SK-N-SH (cell line): ENCODE measurements around the gene MRPS21. TPM values are rescaled to one million over a fixed set of nuclear protein-coding genes. Genes with fewer than 3 reads are reported as not detected.

Source experiments
- CTCF ChIA-PET: fragments of 300-600, 350-600 bp; formaldehyde crosslinking; extraction: SDS; loops from one replicate; lab custom pipeline; 2021; lab: Yijun Ruan, JAX
- POLR2A ChIA-PET: fragments of 350-600 bp; sonication (Branson Sonifier 250); formaldehyde crosslinking; extraction: SDS; loops from one replicate; lab custom pipeline; 2020; ENCODE audit warnings: antibody characterized with exemption, inconsistent platforms; lab: Yijun Ruan, JAX
- DNase-seq: peaks from one replicate; pipeline ENCODE4 v3.0.0; 2012
- H2AFZ ChIP-seq: fragments of 200-600 bp; sonication (generic); 2 replicates; pipeline ENCODE4 v1.8.1; 2016; ENCODE audit warnings: antibody characterized with exemption, mild to moderate bottlenecking, low read depth
- H3F3A ChIP-seq: fragments of 200-600 bp; sonication (generic); replicated peaks from 2 replicates; pipeline ENCODE3; 2016; ENCODE audit warnings: antibody characterized with exemption, mild to moderate bottlenecking; ENCODE audit not compliant: insufficient read depth
- H3K27ac ChIP-seq, 2 experiments: fragments of 200-500 bp in 1 of 2; fragments of 200-600 bp in 1 of 2; sonication (Bioruptor generic) in 1 of 2; sonication (generic), shearing (Covaris generic) in 1 of 2; 2 replicates each; pipeline versions ENCODE4 v1.5.1 to v1.6.1; 2014 to 2016; ENCODE audit warnings: low read depth in 2 of 2, inconsistent platforms in 1 of 2, low read length in 1 of 2, mild to moderate bottlenecking in 1 of 2, mixed read lengths in 1 of 2
- H3K27me3 ChIP-seq: fragments of 200-600 bp; sonication (generic), shearing (Covaris generic); 2 replicates; pipeline ENCODE4 v1.6.1; 2016; ENCODE audit warnings: mixed run types; ENCODE audit not compliant: insufficient read depth
- H3K36me3 ChIP-seq, 2 experiments: fragments of 200-500 bp in 1 of 2; fragments of 200-600 bp in 1 of 2; sonication (Bioruptor generic) in 1 of 2; sonication (generic) in 1 of 2; replicated peaks in 1 of 2; 2 replicates each; pipeline versions ENCODE3 to v1.5.1; 2014 to 2016; ENCODE audit warnings: low read length in 1 of 2, mild to moderate bottlenecking in 1 of 2; ENCODE audit not compliant: insufficient read depth in 2 of 2, control insufficient read depth in 1 of 2
- H3K4me1 ChIP-seq, 2 experiments: fragments of 200-500 bp in 1 of 2; fragments of 200-600 bp in 1 of 2; sonication (Bioruptor generic) in 1 of 2; sonication (generic), shearing (Covaris generic) in 1 of 2; 2 replicates each; pipeline versions ENCODE4 v1.5.1 to v1.6.1; 2014 to 2016; ENCODE audit warnings: low read depth in 1 of 2, low read length in 1 of 2, mixed run types in 1 of 2; ENCODE audit not compliant: insufficient read depth in 2 of 2, control insufficient read depth in 1 of 2
- H3K4me2 ChIP-seq: fragments of 200-600 bp; sonication (generic), shearing (Covaris generic); 2 replicates; pipeline ENCODE4 v1.6.1; 2017; ENCODE audit warnings: mixed run types
- H3K4me3 ChIP-seq, 2 experiments: fragments of 200-500 bp in 1 of 2; fragments of 200-600 bp in 1 of 2; sonication (Bioruptor generic) in 1 of 2; sonication (generic), shearing (Covaris generic) in 1 of 2; 2 replicates each; pipeline versions ENCODE4 v1.5.1 to v1.8.1; 2014 to 2016; ENCODE audit warnings: low read depth in 2 of 2, inconsistent platforms in 1 of 2, low read length in 1 of 2, mild to moderate bottlenecking in 1 of 2, mixed read lengths in 1 of 2, moderate library complexity in 1 of 2
- H3K79me2 ChIP-seq: fragments of 200-600 bp; sonication (generic); 2 replicates; pipeline ENCODE4 v1.8.1; 2017; ENCODE audit warnings: mild to moderate bottlenecking; ENCODE audit not compliant: insufficient read depth
- H3K9ac ChIP-seq: fragments of 200-600 bp; sonication (generic); 2 replicates; pipeline ENCODE4 v1.6.1; 2017; ENCODE audit warnings: mixed run types
- H3K9me2 ChIP-seq: fragments of 200-600 bp; sonication (generic); 2 replicates; pipeline ENCODE4 v1.6.1; 2017; ENCODE audit warnings: mixed run types
- H3K9me3 ChIP-seq: fragments of 200-600 bp; sonication (generic); 2 replicates; pipeline ENCODE4 v1.6.1; 2017; ENCODE audit warnings: mixed run types, mild to moderate bottlenecking, moderate library complexity
- H4K20me1 ChIP-seq: fragments of 200-600 bp; sonication (generic); 2 replicates; pipeline ENCODE4 v1.6.1; 2017; ENCODE audit warnings: mild to moderate bottlenecking, mixed run types; ENCODE audit not compliant: insufficient read depth
- CHD2 ChIP-seq: fragments of 150-350 bp; IDR thresholded peaks from 2 replicates; pipeline ENCODE4 v1.6.1; 2018; ENCODE audit warnings: low read length; ENCODE audit not compliant: partially characterized antibody
- MEF2A ChIP-seq: IDR thresholded peaks from 2 replicates; pipeline ENCODE4 v1.4.0; 2012; ENCODE audit warnings: low read depth, borderline replicate concordance
- MXI1 ChIP-seq: IDR thresholded peaks from 2 replicates; pipeline ENCODE4 v1.6.1; 2012; ENCODE audit warnings: mild to moderate bottlenecking, low read depth, low read length, improper control_type of control experiment
- NRF1 ChIP-seq: IDR thresholded peaks from 2 replicates; pipeline ENCODE4 v1.6.1; 2012; ENCODE audit warnings: low read depth, mild to moderate bottlenecking, low read length
- POLR2AphosphoS5 ChIP-seq: IDR thresholded peaks from 2 replicates; pipeline ENCODE4 v1.6.1; 2012; ENCODE audit warnings: low read depth, low read length
- RCOR1 ChIP-seq: fragments of 150-350 bp; IDR thresholded peaks from 2 replicates; pipeline ENCODE4 v1.6.1; 2017; ENCODE audit warnings: antibody characterized with exemption, low read length
- SIN3A ChIP-seq: IDR thresholded peaks from 2 replicates; pipeline ENCODE4 v1.6.1; 2012; ENCODE audit warnings: low read depth, mild to moderate bottlenecking, low read length, moderate library complexity, borderline replicate concordance
- SMC3 ChIP-seq: IDR thresholded peaks from 2 replicates; pipeline ENCODE4 v1.6.1; 2012; ENCODE audit warnings: low read depth, low read length, improper control_type of control experiment
- WGBS: methylation state at CpG from one replicate; pipeline ENCODE4 v1.1.6; 2017; ENCODE audit warnings: low lambda C conversion rate; 5-methylcytosine and 5-hydroxymethylcytosine counted together
- polyA plus RNA-seq, 3 experiments: library from polyadenylated mRNA; depleted of rRNA; stranded (reverse); fragments of >200 nt; gene quantifications; 2 replicates each; pipeline ENCODE4 v1.2.3, GENCODE V29; 2012
- TF ChIP-seq, protein P1 (sequence below): IDR thresholded peaks from 2 replicates; pipeline ENCODE4 v1.4.0; 2012; ENCODE audit warnings: low read depth, borderline replicate concordance
- TF ChIP-seq, protein P2 (sequence below): IDR thresholded peaks from 2 replicates; pipeline ENCODE4; 2012
- TF ChIP-seq, protein P3 (sequence below): fragments of 150-350 bp; IDR thresholded peaks from 2 replicates; pipeline ENCODE4 v1.6.1; 2017; ENCODE audit warnings: antibody characterized with exemption, low read length, low read depth, borderline replicate concordance
- TF ChIP-seq, protein P4 (sequence below): IDR thresholded peaks from 2 replicates; pipeline ENCODE4 v1.6.1; 2012; ENCODE audit warnings: mild to moderate bottlenecking, low read depth, low read length, moderate library complexity

The MRPS21 gene
- polyA plus RNA-seq, 1 of the 3 experiments (the other 2 are of a cell fraction): 136 TPM

DNA sequence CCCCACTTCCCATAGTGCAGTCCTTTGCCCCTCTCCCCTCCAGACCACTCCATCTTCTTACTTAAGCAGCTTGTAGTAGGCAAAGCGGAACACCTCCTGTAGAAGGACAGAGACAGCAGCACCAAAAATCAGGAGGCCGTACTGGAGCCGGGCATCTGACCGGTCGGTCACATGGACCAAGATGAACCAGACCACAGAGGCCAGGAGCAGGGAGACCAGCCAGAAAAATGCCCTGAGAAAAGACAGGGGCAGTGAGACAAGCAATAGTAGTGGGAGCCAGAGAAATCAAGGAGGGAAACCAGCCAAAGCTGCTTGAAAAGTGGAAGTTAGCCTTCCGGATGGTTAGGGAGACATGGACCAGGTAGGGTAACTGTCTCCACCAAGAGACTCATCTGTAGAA is 25.8 kb upstream of the MRPS21 start:
- Histone ChIP-seq H3K27ac (peak overlapping the region; percentile 14 to 70; a peak in 2 of 4 replicates), H3K27me3 (no peaks in the 10 kb centered on the region), H4K20me1 (no peaks in the 10 kb centered on the region), H3K4me2 (peak overlapping the region; percentile 97), H3K9me2 (no peaks in the 10 kb centered on the region), H3K36me3 (peaks cover 26 to 29% of the 10 kb centered on the region in 2 experiments), H3K4me3 (peak overlapping the region; percentile 90 to 93), H3K9ac (peak overlapping the region; percentile 92), H3F3A (peaks cover 4% of the 10 kb centered on the region), H2AFZ (no peak overlapping the region; the same call in 1 of the 2 replicates), H3K9me3 (no peaks in the 10 kb centered on the region), H3K79me2 (peaks cover 27% of the 10 kb centered on the region), H3K4me1 (peaks cover 7 to 13% of the 10 kb centered on the region in 2 experiments; a peak in 2 of 4 replicates)
- ChIA-PET POLR2A (no interaction called here), CTCF (no interaction called here)
- TF ChIP-seq POLR2AphosphoS5 (no peak), CHD2 (no peak), MXI1 (no peak), RCOR1 (no peak), MEF2A (no peak)
- TF ChIP-seq, protein P1, sequence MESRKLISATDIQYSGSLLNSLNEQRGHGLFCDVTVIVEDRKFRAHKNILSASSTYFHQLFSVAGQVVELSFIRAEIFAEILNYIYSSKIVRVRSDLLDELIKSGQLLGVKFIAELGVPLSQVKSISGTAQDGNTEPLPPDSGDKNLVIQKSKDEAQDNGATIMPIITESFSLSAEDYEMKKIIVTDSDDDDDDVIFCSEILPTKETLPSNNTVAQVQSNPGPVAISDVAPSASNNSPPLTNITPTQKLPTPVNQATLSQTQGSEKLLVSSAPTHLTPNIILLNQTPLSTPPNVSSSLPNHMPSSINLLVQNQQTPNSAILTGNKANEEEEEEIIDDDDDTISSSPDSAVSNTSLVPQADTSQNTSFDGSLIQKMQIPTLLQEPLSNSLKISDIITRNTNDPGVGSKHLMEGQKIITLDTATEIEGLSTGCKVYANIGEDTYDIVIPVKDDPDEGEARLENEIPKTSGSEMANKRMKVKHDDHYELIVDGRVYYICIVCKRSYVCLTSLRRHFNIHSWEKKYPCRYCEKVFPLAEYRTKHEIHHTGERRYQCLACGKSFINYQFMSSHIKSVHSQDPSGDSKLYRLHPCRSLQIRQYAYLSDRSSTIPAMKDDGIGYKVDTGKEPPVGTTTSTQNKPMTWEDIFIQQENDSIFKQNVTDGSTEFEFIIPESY: no peak
- TF ChIP-seq, protein P2, sequence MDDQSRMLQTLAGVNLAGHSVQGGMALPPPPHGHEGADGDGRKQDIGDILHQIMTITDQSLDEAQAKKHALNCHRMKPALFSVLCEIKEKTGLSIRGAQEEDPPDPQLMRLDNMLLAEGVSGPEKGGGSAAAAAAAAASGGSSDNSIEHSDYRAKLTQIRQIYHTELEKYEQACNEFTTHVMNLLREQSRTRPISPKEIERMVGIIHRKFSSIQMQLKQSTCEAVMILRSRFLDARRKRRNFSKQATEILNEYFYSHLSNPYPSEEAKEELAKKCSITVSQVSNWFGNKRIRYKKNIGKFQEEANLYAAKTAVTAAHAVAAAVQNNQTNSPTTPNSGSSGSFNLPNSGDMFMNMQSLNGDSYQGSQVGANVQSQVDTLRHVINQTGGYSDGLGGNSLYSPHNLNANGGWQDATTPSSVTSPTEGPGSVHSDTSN: no peak
- TF ChIP-seq, protein P3, sequence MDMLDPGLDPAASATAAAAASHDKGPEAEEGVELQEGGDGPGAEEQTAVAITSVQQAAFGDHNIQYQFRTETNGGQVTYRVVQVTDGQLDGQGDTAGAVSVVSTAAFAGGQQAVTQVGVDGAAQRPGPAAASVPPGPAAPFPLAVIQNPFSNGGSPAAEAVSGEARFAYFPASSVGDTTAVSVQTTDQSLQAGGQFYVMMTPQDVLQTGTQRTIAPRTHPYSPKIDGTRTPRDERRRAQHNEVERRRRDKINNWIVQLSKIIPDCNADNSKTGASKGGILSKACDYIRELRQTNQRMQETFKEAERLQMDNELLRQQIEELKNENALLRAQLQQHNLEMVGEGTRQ: no peak
- DNase-seq: no peak
- 5% methylated on average over 6 of the region's 6 CpGs for WGBS

DNA sequence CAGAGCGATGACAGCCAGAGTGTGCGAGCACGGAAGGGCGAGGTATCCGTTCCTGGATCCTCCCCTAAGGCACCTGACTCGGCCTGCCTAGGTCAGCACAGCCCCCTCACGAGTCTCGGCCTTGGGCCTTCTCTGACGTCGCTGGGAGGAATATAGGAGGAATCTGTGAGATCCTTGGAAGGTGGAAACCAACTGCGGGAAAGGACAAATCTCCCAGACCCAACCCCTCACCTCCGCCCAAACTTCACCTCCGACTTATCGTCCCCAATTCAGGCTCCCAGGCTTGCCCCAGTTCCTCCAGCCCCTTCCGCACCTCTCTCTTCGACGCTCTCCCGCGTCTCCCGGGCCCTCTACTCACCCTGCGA is 25.3 kb upstream of the MRPS21 start:
- under 1% methylated on average over 21 of the region's 21 CpGs for WGBS
- Histone ChIP-seq H3F3A (peaks cover 4% of the 10 kb centered on the region), H3K9me2 (no peaks in the 10 kb centered on the region), H3K9ac (peak overlapping the region; percentile 92), H3K36me3 (peaks cover 26 to 29% of the 10 kb centered on the region in 2 experiments), H3K27me3 (no peaks in the 10 kb centered on the region), H4K20me1 (no peaks in the 10 kb centered on the region), H2AFZ (peak overlapping the region; percentile 91), H3K4me1 (peaks cover 7 to 13% of the 10 kb centered on the region in 2 experiments; a peak in 2 of 4 replicates)
- POLR2A ChIA-PET: interaction anchor here (0.6 to 1.3 kb wide), 4 partner anchors 9 to 29 kb away, joined by 3 to 9 read pairs (median 4); no protein-coding TSS in a partner anchor
- CTCF ChIA-PET: interaction anchor here (1.4 to 1.6 kb wide), 3 partner anchors 11 to 13 kb away, joined by 6 to 20 read pairs (median 6); no protein-coding TSS in a partner anchor
- no peak for TF ChIP-seq NRF1
- TF ChIP-seq, protein P4, sequence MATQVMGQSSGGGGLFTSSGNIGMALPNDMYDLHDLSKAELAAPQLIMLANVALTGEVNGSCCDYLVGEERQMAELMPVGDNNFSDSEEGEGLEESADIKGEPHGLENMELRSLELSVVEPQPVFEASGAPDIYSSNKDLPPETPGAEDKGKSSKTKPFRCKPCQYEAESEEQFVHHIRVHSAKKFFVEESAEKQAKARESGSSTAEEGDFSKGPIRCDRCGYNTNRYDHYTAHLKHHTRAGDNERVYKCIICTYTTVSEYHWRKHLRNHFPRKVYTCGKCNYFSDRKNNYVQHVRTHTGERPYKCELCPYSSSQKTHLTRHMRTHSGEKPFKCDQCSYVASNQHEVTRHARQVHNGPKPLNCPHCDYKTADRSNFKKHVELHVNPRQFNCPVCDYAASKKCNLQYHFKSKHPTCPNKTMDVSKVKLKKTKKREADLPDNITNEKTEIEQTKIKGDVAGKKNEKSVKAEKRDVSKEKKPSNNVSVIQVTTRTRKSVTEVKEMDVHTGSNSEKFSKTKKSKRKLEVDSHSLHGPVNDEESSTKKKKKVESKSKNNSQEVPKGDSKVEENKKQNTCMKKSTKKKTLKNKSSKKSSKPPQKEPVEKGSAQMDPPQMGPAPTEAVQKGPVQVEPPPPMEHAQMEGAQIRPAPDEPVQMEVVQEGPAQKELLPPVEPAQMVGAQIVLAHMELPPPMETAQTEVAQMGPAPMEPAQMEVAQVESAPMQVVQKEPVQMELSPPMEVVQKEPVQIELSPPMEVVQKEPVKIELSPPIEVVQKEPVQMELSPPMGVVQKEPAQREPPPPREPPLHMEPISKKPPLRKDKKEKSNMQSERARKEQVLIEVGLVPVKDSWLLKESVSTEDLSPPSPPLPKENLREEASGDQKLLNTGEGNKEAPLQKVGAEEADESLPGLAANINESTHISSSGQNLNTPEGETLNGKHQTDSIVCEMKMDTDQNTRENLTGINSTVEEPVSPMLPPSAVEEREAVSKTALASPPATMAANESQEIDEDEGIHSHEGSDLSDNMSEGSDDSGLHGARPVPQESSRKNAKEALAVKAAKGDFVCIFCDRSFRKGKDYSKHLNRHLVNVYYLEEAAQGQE: no peak
- TF ChIP-seq SMC3: no peak
- TF ChIP-seq SIN3A: no peak
- TF ChIP-seq, all 33 proteins: peak for 0
- Histone ChIP-seq H3K27ac (peak overlapping the region; percentile 70 to 75; a peak in 3 of 4 replicates), H3K4me2 (peak overlapping the region; percentile 97), H3K79me2 (peaks cover 27% of the 10 kb centered on the region), H3K9me3 (no peaks in the 10 kb centered on the region), H3K4me3 (peak overlapping the region; percentile 90 to 93)
- peak; percentile 43 for DNase-seq
